HepG2 (cell line): Measurements from ENCODE around the gene EIF4G3. TPM values are rescaled to one million over a fixed set of nuclear protein-coding genes. Genes with fewer than 3 reads are reported as not detected.

Experiments
- ATAC-seq: fragments of 200-7000 bp; cut with Tn5 transposase; 3 replicates; pipeline ENCODE4 v1.9.1; 2020; ENCODE audit warnings: mild to moderate bottlenecking, moderate library complexity
- BruUV-seq: library from RNA; stranded (reverse); fragments of 400-500 nt; replicated peaks from 2 replicates; lab custom pipeline; 2021; lab: Mats Ljungman, UMichigan
- CTCF ChIA-PET: fragments of 300-600 bp; formaldehyde crosslinking; extraction: SDS; loops from one replicate; lab custom pipeline; 2021; ENCODE audit warnings: low total read pairs, inconsistent platforms, low intra/inter-chr PET ratio; lab: Yijun Ruan, JAX
- POLR2A ChIA-PET: fragments of 350-600 bp; sonication (Branson Sonifier 250); formaldehyde crosslinking; loops from one replicate; lab custom pipeline; 2020; ENCODE audit warnings: antibody characterized with exemption, inconsistent platforms; lab: Yijun Ruan, JAX
- DNase-seq: peaks from one replicate; pipeline ENCODE4 v3.0.0-alpha.2; 2015; ENCODE audit warnings: low spot score
- FAIRE-seq: peaks from 3 replicates; lab custom pipeline; 2011; peaks lifted over from hg19 to GRCh38; lab: Jason Lieb, UNC
- H2AFZ ChIP-seq: one replicate; pipeline ENCODE4 v1.6.1; 2011; ENCODE audit warnings: low read length, inconsistent platforms
- H3K27ac ChIP-seq: fragments of 300-600 bp; 3 replicates; pipeline ENCODE4 v1.8.0; 2011; ENCODE audit warnings: mixed run types, mild to moderate bottlenecking, mixed read lengths, low read length, inconsistent platforms; ENCODE audit not compliant: insufficient read depth; ENCODE audit errors: extremely low read length
- H3K27me3 ChIP-seq, 2 experiments: fragments of 200-600 bp in 1 of 2; 2 replicates in 1 of 2; 3 replicates in 1 of 2; pipeline versions ENCODE4 v1.6.0 to v1.8.0; 2011; ENCODE audit warnings: low read length in 2 of 2, mild to moderate bottlenecking in 2 of 2, moderate library complexity in 2 of 2, inconsistent platforms in 1 of 2; ENCODE audit not compliant: insufficient read depth in 2 of 2, control insufficient read depth in 1 of 2
- H3K36me3 ChIP-seq, 2 experiments: fragments of 200-600 bp in 1 of 2; replicated peaks in 1 of 2; 2 replicates in 1 of 2; 3 replicates in 1 of 2; pipeline versions ENCODE4 v1.5.1 to v1.8.0; 2011; ENCODE audit warnings: low read length in 2 of 2, inconsistent platforms in 1 of 2; ENCODE audit not compliant: insufficient read depth in 2 of 2, control insufficient read depth in 1 of 2
- H3K4me1 ChIP-seq: 2 replicates; pipeline ENCODE4 v1.5.1; 2012; ENCODE audit warnings: low read length, inconsistent platforms; ENCODE audit not compliant: insufficient read depth
- H3K4me2 ChIP-seq: 2 replicates; pipeline ENCODE4 v1.6.0; 2011; ENCODE audit warnings: low read depth, low read length, inconsistent platforms
- H3K4me3 ChIP-seq, 3 experiments: fragments of 200-600 bp in 1 of 3; sonication (generic), shearing (Covaris generic) in 1 of 3; replicated peaks in 1 of 3; 2 replicates each; pipeline ENCODE4 v1.5.1; 2011 to 2016; ENCODE audit warnings: low read length in 3 of 3, inconsistent platforms in 2 of 3, low read depth in 2 of 3, mild to moderate bottlenecking in 2 of 3, control low read depth in 1 of 3, mixed read lengths in 1 of 3; ENCODE audit not compliant: insufficient read depth in 1 of 3
- H3K79me2 ChIP-seq: one replicate; pipeline ENCODE4 v1.6.1; 2011; ENCODE audit warnings: low read length, inconsistent platforms; ENCODE audit not compliant: insufficient read depth
- H3K9ac ChIP-seq: 2 replicates; pipeline ENCODE4 v1.6.0; 2011; ENCODE audit warnings: mild to moderate bottlenecking, low read depth, low read length, inconsistent platforms; ENCODE audit not compliant: insufficient read depth
- H3K9me3 ChIP-seq: 2 replicates; pipeline ENCODE4 v1.5.1; 2012; ENCODE audit warnings: mild to moderate bottlenecking, low read length
- H4K20me1 ChIP-seq: 2 replicates; pipeline ENCODE4 v1.6.0; 2011; ENCODE audit warnings: inconsistent platforms, mild to moderate bottlenecking, low read length, moderate library complexity; ENCODE audit not compliant: insufficient read depth
- ELF1 ChIP-seq: sonication (generic); formaldehyde crosslinking; IDR thresholded peaks from 2 replicates; pipeline ENCODE4 v1.4.0; 2020; ENCODE audit warnings: missing genetic modification reagents
- JUNB ChIP-seq: sonication (generic); formaldehyde crosslinking; IDR thresholded peaks from 2 replicates; pipeline ENCODE4 v1.8.0; 2022; ENCODE audit warnings: missing genetic modification reagents, mild to moderate bottlenecking, borderline replicate concordance
- KDM3A ChIP-seq: IDR thresholded peaks from 2 replicates; pipeline ENCODE4 v1.6.1; 2018; ENCODE audit warnings: low read depth, missing compliant biosample characterization
- KLF16 ChIP-seq, 2 experiments: sonication (generic) in 1 of 2; formaldehyde crosslinking in 1 of 2; IDR thresholded peaks; 2 replicates each; pipeline versions ENCODE4 v1.6.1 to v1.8.0; 2016 to 2023; ENCODE audit warnings: missing genetic modification reagents in 2 of 2, missing compliant biosample characterization in 1 of 2
- SMARCC2 ChIP-seq: fragments of 450-650 bp; IDR thresholded peaks from 2 replicates; pipeline ENCODE4 v1.6.1; 2017; ENCODE audit warnings: antibody characterized with exemption, mild to moderate bottlenecking
- ZBTB20 ChIP-seq: sonication (generic); formaldehyde crosslinking; IDR thresholded peaks from 2 replicates; pipeline ENCODE4 v1.8.1; 2023; ENCODE audit warnings: missing genetic modification reagents, low read depth, mild to moderate bottlenecking, borderline replicate concordance
- ZFP90 ChIP-seq: sonication (generic); formaldehyde crosslinking; IDR thresholded peaks from 2 replicates; pipeline ENCODE4 v1.8.0; 2022; ENCODE audit warnings: missing genetic modification reagents, mild to moderate bottlenecking, inconsistent platforms, borderline replicate concordance
- ZNF562 ChIP-seq: sonication (generic); formaldehyde crosslinking; IDR thresholded peaks from 2 replicates; pipeline ENCODE4 v1.8.0; 2022; ENCODE audit warnings: missing genetic modification reagents, borderline replicate concordance
- ZNF766 ChIP-seq: sonication (generic); formaldehyde crosslinking; IDR thresholded peaks from 2 replicates; pipeline ENCODE4 v1.5.0; 2020; ENCODE audit warnings: missing genetic modification reagents, borderline replicate concordance
- ZSCAN20 ChIP-seq: sonication (generic); formaldehyde crosslinking; IDR thresholded peaks from 2 replicates; pipeline ENCODE4 v1.4.0; 2020; ENCODE audit warnings: missing genetic modification reagents, mild to moderate bottlenecking, borderline replicate concordance
- WGBS: methylation state at CpG from one replicate; pipeline ENCODE4 v1.1.6; 2017; ENCODE audit warnings: low lambda C conversion rate; 5-methylcytosine and 5-hydroxymethylcytosine counted together
- in situ Hi-C: cut with HindIII; loops from 2 replicates; pipeline ENCODE4 v1.10.0; 2017; ENCODE audit warnings: low pct_unique_long_range_greater_than_20kb; ENCODE audit not compliant: extremely low pct_ligation_motif_present
- intact Hi-C: fragments of 100-400 bp; cut with micrococcal nuclease; formaldehyde crosslinking; loops from one replicate; pipeline ENCODE4 v1.10.0; 2022; ENCODE audit not compliant: unreplicated experiment
- polyA plus RNA-seq, 8 experiments: library from polyadenylated mRNA; depleted of rRNA in 3 of 8; stranded (reverse) in 7 of 8; unstranded in 1 of 8; fragments of >200 nt; fragmentation: Illumina TruSeq in 4 of 8; extraction: Trizol in 4 of 8; gene quantifications; 2 replicates each; pipeline versions ENCODE4 v1.2.1 to v1.2.3, GENCODE V29; 2011 to 2016; ENCODE audit warnings: low read depth in 4 of 8, missing spikeins in 1 of 8, mixed read lengths in 1 of 8; ENCODE audit not compliant: insufficient read depth in 1 of 8
- total RNA-seq, 5 experiments: library from RNA; depleted of rRNA; stranded (reverse); fragments of >200 nt; fragmentation: Illumina TruSeq; extraction: Trizol; gene quantifications; 2 replicates each; pipeline ENCODE4 v1.2.3, GENCODE V29; 2016; ENCODE audit warnings: low read depth in 1 of 5
- TF ChIP-seq, protein P1 (sequence below): sonication (generic); formaldehyde crosslinking; IDR thresholded peaks from 2 replicates; pipeline ENCODE4 v1.5.1; 2020; ENCODE audit warnings: mild to moderate bottlenecking, missing genetic modification reagents, moderate library complexity
- TF ChIP-seq, protein P2 (sequence below): IDR thresholded peaks from 2 replicates; pipeline ENCODE4 v1.6.1; 2016; ENCODE audit warnings: missing genetic modification reagents, missing compliant biosample characterization
- TF ChIP-seq, protein P3 (sequence below): sonication (generic); formaldehyde crosslinking; IDR thresholded peaks from 2 replicates; pipeline ENCODE4 v1.8.1; 2023; ENCODE audit warnings: missing genetic modification reagents, mild to moderate bottlenecking, borderline replicate concordance
- TF ChIP-seq, protein P4 (sequence below): sonication (generic); formaldehyde crosslinking; IDR thresholded peaks from 2 replicates; pipeline ENCODE4 v1.5.0; 2020; ENCODE audit warnings: mild to moderate bottlenecking, missing genetic modification reagents

The EIF4G3 gene
- total and polyA plus RNA-seq, 2 of the 13 experiments (the other 11 are each of a cell fraction or from before 2014, with no cell fraction given) = 22.2 to 27.6 TPM

DNA sequence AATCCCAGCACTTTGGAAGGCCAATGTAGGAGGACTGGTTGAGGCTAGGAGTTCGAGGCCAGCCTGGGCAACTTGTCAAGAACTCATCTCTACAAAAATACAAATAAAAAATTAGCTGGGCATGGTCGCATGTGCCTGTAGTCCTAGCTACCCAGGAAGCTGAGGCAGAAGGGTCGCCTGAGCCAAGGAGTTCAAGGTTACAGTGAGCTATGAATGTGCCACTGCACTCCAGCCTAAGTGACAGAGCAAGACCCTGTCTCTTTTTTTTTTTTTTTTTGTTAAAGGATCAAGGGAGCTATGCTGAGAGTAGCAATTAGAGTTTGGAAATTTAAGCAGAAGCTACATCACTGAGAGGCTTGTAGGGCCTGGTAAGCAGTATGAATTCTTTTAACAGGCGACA, 70.9 kb downstream of the EIF4G3 start:
- POLR2A ChIA-PET = no interaction called here
- 93% methylated on average over 4 of the region's 4 CpGs for WGBS

DNA sequence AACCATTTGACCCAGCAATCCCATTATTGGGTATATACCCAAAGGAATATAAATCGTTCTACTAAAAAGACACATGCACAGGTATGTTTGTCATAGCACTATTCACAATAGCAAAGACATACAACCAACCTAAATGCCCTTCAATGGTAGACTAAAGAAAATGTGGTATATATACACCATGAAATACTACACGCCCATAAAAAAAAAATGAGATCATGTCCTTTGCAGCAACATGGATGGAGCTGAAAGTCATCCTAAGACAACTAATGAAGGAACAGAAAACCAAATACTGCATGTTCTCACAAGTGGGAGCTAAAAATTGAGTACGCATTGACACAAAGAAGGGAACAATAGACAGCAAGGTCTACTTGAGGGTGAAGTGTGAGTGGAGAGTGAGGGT, 72.0 kb downstream of the EIF4G3 start:
- Histone ChIP-seq H3K4me3 (no peak overlapping the region), H3K79me2 (no peaks in the 10 kb centered on the region), H2AFZ (no peak overlapping the region), H3K27me3 (no peaks in the 10 kb centered on the region), H4K20me1 (no peaks in the 10 kb centered on the region), H3K9me3 (no peaks in the 10 kb centered on the region), H3K36me3 (peaks cover 0 to 3% of the 10 kb centered on the region in 2 experiments; a peak in 1 of 5 replicates), H3K4me2 (no peak overlapping the region), H3K27ac (no peak overlapping the region), H3K9ac (no peak overlapping the region), H3K4me1 (peaks cover 7% of the 10 kb centered on the region; the same call in 1 of the 2 replicates)
- ChIA-PET CTCF (no interaction called here), POLR2A (no interaction called here)
- BruUV-seq = no TSS peak
- 95% methylated on average over 3 of the region's 3 CpGs for WGBS
- no peak for FAIRE-seq
- in situ Hi-C loops = no loop called here
- no peak for DNase-seq
- intact Hi-C loops = no loop called here
- ATAC-seq = no peak
- TF ChIP-seq ZSCAN20 = no peak
- no peak for TF ChIP-seq SMARCC2
- no peak for TF ChIP-seq KDM3A
- no peak for TF ChIP-seq KLF16 (CRISPR knock-in tag; IDR thresholded peaks at IDR 0.05)
- TF ChIP-seq, protein P1, sequence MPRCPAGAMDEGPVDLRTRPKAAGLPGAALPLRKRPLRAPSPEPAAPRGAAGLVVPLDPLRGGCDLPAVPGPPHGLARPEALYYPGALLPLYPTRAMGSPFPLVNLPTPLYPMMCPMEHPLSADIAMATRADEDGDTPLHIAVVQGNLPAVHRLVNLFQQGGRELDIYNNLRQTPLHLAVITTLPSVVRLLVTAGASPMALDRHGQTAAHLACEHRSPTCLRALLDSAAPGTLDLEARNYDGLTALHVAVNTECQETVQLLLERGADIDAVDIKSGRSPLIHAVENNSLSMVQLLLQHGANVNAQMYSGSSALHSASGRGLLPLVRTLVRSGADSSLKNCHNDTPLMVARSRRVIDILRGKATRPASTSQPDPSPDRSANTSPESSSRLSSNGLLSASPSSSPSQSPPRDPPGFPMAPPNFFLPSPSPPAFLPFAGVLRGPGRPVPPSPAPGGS (CRISPR knock-in tag) = no peak
- TF ChIP-seq ZBTB20 = no peak
- TF ChIP-seq, protein P2, sequence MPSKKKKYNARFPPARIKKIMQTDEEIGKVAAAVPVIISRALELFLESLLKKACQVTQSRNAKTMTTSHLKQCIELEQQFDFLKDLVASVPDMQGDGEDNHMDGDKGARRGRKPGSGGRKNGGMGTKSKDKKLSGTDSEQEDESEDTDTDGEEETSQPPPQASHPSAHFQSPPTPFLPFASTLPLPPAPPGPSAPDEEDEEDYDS (CRISPR knock-in tag) = no peak
- no peak for TF ChIP-seq ZNF562 (CRISPR knock-in tag)
- TF ChIP-seq, protein P3, sequence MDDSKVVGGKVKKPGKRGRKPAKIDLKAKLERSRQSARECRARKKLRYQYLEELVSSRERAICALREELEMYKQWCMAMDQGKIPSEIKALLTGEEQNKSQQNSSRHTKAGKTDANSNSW (CRISPR knock-in tag) = no peak
- no peak for TF ChIP-seq ELF1 (CRISPR knock-in tag)
- TF ChIP-seq, protein P4, sequence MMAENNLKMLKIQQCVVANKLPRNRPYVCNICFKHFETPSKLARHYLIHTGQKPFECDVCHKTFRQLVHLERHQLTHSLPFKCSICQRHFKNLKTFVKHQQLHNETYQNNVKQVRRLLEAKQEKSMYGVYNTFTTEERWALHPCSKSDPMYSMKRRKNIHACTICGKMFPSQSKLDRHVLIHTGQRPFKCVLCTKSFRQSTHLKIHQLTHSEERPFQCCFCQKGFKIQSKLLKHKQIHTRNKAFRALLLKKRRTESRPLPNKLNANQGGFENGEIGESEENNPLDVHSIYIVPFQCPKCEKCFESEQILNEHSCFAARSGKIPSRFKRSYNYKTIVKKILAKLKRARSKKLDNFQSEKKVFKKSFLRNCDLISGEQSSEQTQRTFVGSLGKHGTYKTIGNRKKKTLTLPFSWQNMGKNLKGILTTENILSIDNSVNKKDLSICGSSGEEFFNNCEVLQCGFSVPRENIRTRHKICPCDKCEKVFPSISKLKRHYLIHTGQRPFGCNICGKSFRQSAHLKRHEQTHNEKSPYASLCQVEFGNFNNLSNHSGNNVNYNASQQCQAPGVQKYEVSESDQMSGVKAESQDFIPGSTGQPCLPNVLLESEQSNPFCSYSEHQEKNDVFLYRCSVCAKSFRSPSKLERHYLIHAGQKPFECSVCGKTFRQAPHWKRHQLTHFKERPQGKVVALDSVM = no peak
- no peak for TF ChIP-seq JUNB (CRISPR knock-in tag)

More for the DNA sequence above, 70.9 kb downstream of the EIF4G3 start:
- Histone ChIP-seq H3K27ac (no peak overlapping the region), H2AFZ (no peak overlapping the region), H3K9ac (no peak overlapping the region), H3K4me3 (no peak overlapping the region), H3K9me3 (no peaks in the 10 kb centered on the region), H4K20me1 (no peaks in the 10 kb centered on the region), H3K36me3 (peaks cover 0 to 3% of the 10 kb centered on the region in 2 experiments; a peak in 1 of 5 replicates), H3K4me1 (peaks cover 3% of the 10 kb centered on the region; the same call in 1 of the 2 replicates), H3K27me3 (no peaks in the 10 kb centered on the region), H3K4me2 (no peak overlapping the region), H3K79me2 (no peaks in the 10 kb centered on the region)
- no peak for TF ChIP-seq ZNF766 (CRISPR knock-in tag)
- TF ChIP-seq ZFP90 (CRISPR knock-in tag) = peak; percentile 96
- CTCF ChIA-PET = no interaction called here
- ATAC-seq (no peak), DNase-seq (no peak), FAIRE-seq (no peak)
- BruUV-seq = no TSS peak
- intact Hi-C loops (no loop called here), in situ Hi-C loops (no loop called here)
